ENCODE data around the gene NBR1. TPM values are rescaled to one million over a fixed set of nuclear protein-coding genes. Genes with fewer than 3 reads are reported as not detected.
"Not testable (repeated sequence)": the region's sequence is repeated elsewhere in the genome, so short reads cannot be mapped to it uniquely, and the experiment has no call there.

Gene NBR1
- total RNA-seq, 3 donors from 2014 or later, result 116 to 164 (median 119) TPM

DNA sequence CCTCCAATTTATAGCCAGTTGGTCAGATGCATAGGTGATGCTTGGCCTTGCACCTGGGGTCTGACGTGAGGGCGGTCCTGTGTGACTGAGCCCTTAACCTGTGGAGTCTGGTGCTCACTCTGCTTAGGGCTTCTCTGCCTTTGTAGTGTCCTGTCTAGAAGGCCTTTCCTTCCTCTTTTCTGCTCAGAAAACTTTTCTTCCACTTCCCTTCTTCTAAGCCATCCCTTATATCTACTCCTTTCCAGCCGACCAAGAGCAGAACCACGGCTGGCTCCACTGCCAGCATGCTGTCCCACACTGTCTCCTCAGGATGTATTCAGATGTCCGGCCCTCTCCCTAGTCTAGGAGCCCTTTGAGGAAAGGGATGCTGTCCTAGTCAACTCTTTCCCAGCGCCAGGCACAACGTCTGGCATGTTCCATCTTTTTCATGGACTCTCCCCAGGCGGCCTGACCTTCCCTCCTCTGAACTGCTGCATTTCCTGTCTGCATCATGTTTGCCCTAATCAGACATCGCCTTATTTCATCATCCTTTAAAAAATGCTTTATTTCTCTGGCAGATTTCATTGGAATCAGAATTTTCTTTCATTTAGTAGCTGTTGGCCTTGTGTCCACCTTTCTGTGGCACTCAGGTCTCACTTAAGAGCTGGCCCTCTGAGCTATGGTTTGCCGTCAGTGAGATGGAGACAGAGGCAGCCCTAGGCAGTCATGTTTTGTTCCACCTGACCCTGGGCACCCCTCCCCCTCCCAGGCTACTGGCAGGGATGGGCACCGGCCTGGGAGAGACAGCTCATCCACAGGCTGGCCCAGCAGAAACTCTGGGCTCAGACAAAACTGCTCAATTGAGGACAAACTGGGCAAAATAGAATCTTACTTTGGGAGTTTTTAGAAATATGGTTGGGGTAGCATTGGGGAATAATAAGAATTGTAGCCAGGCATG, 30.4 kb upstream of the NBR1 start:
- H3K9me3 ChIP-seq, result no peaks in the 10 kb centered on the region
- TF ChIP-seq, protein P1, sequence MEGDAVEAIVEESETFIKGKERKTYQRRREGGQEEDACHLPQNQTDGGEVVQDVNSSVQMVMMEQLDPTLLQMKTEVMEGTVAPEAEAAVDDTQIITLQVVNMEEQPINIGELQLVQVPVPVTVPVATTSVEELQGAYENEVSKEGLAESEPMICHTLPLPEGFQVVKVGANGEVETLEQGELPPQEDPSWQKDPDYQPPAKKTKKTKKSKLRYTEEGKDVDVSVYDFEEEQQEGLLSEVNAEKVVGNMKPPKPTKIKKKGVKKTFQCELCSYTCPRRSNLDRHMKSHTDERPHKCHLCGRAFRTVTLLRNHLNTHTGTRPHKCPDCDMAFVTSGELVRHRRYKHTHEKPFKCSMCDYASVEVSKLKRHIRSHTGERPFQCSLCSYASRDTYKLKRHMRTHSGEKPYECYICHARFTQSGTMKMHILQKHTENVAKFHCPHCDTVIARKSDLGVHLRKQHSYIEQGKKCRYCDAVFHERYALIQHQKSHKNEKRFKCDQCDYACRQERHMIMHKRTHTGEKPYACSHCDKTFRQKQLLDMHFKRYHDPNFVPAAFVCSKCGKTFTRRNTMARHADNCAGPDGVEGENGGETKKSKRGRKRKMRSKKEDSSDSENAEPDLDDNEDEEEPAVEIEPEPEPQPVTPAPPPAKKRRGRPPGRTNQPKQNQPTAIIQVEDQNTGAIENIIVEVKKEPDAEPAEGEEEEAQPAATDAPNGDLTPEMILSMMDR (IDR thresholded peaks at IDR 0.05), result no peak
- no peak for ATAC-seq
- no peak for DNase-seq
- no peaks in the 10 kb centered on the region for H3K4me1 ChIP-seq (ENCODE audit: low read depth)
- H3K36me3 ChIP-seq (ENCODE audit: low read depth), result no peaks in the 10 kb centered on the region
- H3K4me3 ChIP-seq, result no peak overlapping the region
- intact Hi-C loops (cut with DNase I, micrococcal nuclease), result no loop called here

DNA sequence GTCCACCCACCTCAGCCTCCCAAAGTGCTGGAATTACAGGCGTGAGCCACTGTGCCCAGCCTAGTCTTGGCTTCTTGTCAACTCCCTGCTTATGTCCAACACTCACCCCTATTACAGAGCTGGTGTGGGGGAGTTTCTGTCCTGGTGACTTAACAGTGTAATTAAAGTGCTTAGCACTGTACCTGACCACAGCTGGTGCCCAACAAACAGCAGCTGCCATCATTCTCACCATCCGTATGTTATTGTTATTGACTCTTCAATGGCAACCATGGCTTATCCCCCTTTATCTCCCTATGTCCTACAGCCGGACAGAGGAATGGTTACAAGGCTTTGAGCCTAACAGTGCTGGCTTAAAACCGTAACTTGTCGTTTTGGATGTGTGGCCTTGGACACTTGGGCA, 28.9 kb upstream of the NBR1 start:
- Histone ChIP-seq H3K4me3 (no peak overlapping the region), H3K4me1 (ENCODE audit: low read depth) (no peaks in the 10 kb centered on the region), H3K9me3 (no peaks in the 10 kb centered on the region), H3K36me3 (ENCODE audit: low read depth) (no peaks in the 10 kb centered on the region)
- ATAC-seq (no peak), DNase-seq (no peak)
- TF ChIP-seq, protein P1 (IDR thresholded peaks at IDR 0.05), result no peak
- intact Hi-C loops (cut with DNase I, micrococcal nuclease), result no loop called here

- TF ChIP-seq, protein P1 (IDR thresholded peaks at IDR 0.05), result no peak
- H3K9me3 ChIP-seq, result no peaks in the 10 kb centered on the region
- ATAC-seq, result no peak
- H3K4me1 ChIP-seq (ENCODE audit: low read depth), result no peaks in the 10 kb centered on the region
- intact Hi-C loops (cut with DNase I, micrococcal nuclease), result no loop called here
- H3K4me3 ChIP-seq, result no peak overlapping the region
- DNase-seq, result no peak
- no peaks in the 10 kb centered on the region for H3K36me3 ChIP-seq (ENCODE audit: low read depth)
Observed at GRCh38 chr17:43143201-43143600, 27.8 kb upstream of the NBR1 start.

GRCh38 chr17:43146649-43147048, 24.4 kb upstream of the NBR1 start:
- no peaks in the 10 kb centered on the region for H3K4me1 ChIP-seq (ENCODE audit: low read depth)
- DNase-seq (no peak), ATAC-seq (no peak)
- H3K4me3 ChIP-seq, result no peak overlapping the region
- no peaks in the 10 kb centered on the region for H3K9me3 ChIP-seq
- H3K36me3 ChIP-seq (ENCODE audit: low read depth), result no peaks in the 10 kb centered on the region
- intact Hi-C loops (cut with DNase I, micrococcal nuclease), result no loop called here
- TF ChIP-seq, protein P1 (IDR thresholded peaks at IDR 0.05), result no peak

GRCh38 chr17:43151880-43152456, 19.0 kb upstream of the NBR1 start:
- TF ChIP-seq, protein P1 (IDR thresholded peaks at IDR 0.05), result no peak
- DNase-seq (no peak), ATAC-seq (no peak)
- H3K4me1 ChIP-seq (ENCODE audit: low read depth), result no peaks in the 10 kb centered on the region
- intact Hi-C loops (cut with DNase I, micrococcal nuclease), result no loop called here
- no peaks in the 10 kb centered on the region for H3K9me3 ChIP-seq
- no peak overlapping the region for H3K4me3 ChIP-seq
- H3K36me3 ChIP-seq (ENCODE audit: low read depth), result no peaks in the 10 kb centered on the region

DNA sequence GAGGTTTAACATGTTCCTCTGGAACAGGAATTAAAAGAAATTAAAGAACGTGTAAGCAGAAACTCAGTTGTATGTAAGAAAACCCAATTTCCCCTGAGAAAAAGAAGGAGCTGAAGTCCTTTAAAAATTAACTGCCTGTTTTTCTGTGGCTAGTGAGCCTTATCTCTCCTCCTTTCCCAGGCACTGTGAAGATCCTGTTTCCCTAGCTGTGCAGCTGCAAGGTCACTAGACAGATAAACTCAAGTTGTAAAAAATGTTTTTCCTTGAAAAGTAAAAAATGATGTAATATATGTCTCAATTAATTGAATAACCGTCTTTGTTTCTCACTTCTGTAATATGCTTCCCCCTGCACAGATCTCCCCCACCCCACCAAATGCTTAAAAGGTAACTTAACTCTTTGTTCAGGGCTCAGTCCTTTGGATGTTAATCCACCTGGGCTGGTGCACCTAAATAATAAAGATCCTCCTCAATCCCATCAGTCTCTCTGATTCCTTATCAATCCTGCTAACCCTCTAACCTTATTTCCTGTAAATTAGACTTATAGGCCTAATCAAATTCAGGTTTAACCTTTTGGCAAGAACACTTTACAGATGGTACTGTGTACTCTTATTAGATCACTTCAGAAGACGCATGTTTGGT, 17.7 kb upstream of the NBR1 start:
- ATAC-seq; H3K4me1 ChIP-seq (ENCODE audit: low read depth); H3K4me3 ChIP-seq; H3K36me3 ChIP-seq (ENCODE audit: low read depth); intact Hi-C loops (cut with DNase I, micrococcal nuclease); H3K9me3 ChIP-seq; DNase-seq: not testable (repeated sequence)
